NCI-H446 treated with DMSO at 0.1 percent for 48 hours (cell line): ENCODE results near the gene GRK4.

Experiments used
- DNase-seq: peaks from one replicate; lab custom pipeline; 2025; lab: John Stamatoyannopoulos, UW

The GRK4 gene

GRCh38 chr4:3011456-3012220 is 48.3 kb downstream of the GRK4 start:
- no peak for DNase-seq

- DNase-seq: no peak
Observed at GRCh38 chr4:3013323-3013722, 50.0 kb downstream of the GRK4 start.

DNA sequence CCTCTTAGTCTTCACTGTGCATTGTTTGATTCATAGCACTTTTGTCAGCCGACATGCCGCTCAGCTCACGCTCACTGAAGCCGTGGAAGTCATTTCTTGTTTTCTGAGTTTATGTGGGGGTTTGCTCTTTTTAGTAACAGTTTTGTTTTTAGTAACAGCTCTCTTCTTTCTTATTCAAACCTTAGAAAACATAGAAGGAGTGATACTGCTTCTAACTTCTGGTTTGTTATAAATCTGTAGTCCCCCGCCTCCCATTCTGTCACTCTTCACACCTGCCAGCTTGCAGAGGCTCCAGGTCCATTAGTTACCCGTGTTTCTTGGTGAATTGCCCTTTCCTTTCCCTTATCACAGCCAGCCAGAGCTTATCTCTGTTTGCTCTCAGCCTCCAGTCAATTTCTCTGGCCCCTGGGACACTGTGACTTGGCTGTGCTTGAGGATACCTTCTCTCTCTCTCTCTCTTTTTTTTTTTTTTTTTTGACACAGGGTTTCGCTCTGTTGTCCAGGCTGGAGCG is 50.5 kb downstream of the GRK4 start:
- DNase-seq: no peak

DNA sequence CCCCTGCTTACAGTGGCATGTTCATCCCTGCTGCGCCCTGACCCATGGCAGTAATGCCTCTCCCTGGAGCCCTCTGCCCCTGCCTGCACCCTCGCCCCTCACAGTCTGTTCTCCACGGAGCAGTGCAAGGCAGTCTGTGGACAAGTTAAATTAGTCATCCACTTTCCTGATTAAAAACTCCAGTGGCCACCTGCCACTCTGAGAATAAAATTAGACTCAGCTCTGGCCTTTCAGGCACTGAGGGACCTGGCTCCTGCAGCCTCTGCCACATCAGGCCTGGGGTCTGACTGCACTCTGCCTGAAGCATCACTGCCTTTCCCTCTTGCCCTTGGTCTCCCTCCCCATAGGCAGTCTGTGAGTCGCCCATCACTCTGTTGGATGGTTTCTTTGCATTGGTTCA is 53.6 kb downstream of the GRK4 start:
- no peak for DNase-seq

GRCh38 chr4:3017504-3017903 is 54.1 kb downstream of the GRK4 start:
- DNase-seq: no peak

- no peak for DNase-seq
Observed at GRCh38 chr4:3019145-3019846, 55.9 kb downstream of the GRK4 start.

- no peak for DNase-seq
Observed at GRCh38 chr4:3021127-3021526, 57.8 kb downstream of the GRK4 start.

GRCh38 chr4:3021627-3022026 is 58.3 kb downstream of the GRK4 start:
- DNase-seq: no peak

GRCh38 chr4:3022112-3022511 is 58.7 kb downstream of the GRK4 start:
- DNase-seq: no peak

GRCh38 chr4:3022651-3023050 is 59.3 kb downstream of the GRK4 start:
- no peak for DNase-seq

DNA sequence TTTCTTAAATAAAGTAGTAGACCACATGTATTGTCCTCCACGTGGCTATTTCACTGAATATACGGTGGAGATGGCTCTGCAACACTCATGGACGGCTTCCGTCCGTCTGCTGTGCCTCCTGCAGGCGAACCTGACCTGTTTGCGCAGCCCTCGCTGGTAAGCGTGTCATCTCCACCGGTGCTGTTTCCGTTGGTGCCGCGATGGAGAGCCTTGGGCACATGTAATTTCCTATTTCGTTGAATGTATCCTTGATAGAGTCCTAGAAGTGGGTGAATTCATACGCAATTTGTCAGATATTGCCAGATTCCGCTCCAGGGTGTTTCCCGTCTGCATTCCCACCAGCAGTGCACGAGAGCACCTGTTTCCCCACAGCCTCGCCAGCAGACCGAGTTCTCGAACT is 62.5 kb downstream of the GRK4 start:
- no peak for DNase-seq

DNA sequence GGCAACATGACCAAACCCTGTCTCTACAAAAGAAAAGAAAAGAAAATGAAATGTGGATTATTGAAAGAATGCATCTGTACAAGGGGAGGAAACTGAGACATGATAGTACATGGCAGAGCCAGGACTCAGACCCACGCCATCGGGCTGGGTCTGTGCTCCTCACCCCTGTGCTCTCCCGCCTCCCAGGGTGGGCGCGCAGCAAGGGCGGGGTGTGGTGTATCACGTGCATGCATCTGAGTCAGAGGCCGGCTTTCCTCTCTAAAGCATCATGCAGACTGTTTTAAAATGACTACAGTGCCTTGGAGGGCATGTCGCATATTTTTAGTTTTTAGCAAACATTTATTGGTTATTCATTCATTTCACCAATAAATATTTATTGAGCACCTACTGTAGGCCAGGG is 63.2 kb downstream of the GRK4 start:
- no peak for DNase-seq

DNA sequence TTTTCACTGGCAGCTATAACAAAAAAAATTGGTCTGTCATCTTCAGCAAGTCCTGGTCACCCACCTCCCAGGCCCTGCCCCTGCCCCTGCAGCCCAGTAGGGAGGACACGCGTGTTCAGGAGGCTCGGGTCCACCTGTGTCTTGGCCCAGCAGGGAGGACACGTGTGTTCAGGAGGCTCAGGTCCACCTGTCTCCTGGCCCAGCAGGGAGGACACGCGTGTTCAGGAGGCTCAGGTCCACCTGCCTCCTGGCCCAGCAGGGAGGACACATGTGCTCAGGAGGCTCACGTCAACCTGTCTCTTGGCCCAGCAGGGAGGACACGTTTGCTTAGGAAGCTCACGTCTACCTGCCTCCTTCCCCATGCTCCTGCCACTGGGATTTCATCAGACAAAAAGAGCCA is 66.1 kb downstream of the GRK4 start:
- DNase-seq: no peak

DNA sequence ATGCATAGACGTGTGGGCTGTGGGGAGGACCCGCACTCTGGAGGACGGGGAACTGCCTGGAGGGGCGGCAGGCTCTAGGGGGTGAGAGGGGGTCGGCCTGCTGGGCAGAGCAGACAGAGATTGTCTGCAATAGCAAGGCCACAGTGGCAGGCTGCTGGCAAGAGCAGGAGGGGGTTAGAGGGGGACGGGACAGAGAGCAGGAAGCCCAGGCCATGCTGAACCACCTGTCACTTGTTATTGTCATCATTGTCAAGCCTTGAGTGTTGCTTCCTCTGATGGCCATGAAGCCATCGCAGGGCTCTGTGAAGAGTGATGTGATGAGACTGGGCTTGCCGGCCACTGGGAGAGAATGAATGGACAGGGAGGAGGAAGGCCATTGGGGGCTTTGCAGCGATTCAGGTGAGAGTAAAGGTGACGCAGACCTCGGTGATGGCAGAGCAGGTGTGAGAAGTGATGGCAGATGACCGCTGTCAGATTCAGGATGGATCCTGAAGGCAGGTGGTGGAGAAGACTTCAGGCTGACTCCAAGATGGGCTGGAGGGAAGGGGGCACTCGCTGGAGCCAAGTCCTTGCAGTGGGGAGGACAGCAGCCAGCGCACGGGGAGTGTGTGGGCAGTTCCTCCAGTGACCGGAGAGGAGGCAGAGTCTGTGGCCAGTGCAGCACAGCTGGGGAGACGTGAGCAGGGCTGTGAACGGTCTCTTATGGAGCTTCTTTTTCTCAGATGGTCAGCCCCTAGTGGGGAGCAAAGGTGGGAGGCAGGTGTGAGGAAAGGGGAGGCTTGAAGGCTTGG is 67.4 kb downstream of the GRK4 start:
- DNase-seq: no peak

DNA sequence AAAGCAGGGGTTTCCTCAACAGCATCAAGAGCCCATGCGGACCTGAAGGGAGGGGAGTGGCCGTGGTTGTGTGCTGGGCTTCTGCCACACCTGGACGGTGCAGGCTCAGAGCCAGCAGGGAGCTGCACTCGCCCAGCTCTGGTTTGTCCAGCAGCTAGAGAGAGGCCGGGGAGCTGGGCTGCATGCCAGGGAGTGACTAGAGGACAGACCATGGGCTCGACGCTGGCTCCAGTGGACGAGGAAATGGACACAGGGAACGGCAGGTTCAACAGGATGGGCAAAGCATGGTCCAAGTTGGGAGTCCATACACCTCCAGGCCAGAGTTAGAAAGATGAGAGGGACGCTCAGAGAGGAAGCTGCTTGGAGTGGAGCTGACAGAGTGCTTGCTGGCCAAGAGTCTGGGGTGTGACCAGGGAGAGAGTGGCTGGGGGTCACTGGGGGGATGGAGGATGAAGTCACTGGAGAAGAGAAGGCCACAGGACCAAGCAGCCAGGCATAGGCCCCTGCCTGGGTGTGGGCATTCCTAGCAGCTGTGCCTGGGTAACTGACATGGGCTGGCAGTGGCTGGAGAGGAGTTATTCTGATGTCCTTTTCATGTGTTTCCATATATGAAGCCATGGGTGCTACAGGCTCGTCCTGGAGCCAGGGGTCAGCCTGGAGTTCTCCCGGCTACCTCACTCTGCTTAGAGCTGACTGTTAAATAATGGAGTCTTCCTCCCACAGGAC is 68.1 kb downstream of the GRK4 start:
- no peak for DNase-seq

- no peak for DNase-seq
Observed at GRCh38 chr4:3034231-3034630, 70.9 kb downstream of the GRK4 start.

DNA sequence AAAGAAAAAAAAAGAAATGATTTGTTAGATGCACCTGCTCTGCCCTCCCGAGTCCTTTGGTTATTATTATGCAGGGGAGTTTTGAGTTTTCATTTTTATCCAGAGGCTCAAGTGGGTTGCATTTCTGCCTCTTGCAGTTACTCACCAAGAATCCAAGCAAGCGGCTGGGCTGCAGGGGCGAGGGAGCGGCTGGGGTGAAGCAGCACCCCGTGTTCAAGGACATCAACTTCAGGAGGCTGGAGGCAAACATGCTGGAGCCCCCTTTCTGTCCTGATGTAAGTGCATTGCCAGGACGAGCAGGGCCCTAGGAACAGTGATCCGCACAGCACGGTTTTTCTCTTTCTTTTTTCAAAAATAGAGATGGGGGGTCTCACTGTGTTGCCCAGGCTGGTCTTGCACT is 71.9 kb downstream of the GRK4 start:
- DNase-seq: no peak

DNA sequence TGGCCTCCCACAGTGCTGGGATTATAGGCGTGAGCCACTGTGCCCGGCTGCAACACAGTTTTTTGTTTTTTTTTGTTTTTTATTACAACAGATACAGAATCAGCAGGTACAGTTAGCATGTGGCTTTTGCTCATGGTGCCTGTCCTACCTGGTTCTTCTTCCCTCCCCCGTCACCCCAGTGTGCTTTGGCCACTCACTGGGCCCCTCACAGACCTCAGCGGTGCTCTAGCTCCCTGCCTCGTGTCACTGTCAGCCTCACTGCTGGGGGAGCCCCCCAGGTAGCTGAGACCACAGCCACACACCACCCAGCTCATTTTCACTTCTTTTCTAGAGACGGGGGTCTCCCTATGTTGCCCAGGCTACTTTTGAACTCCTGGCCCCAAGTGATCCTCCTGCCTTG is 72.3 kb downstream of the GRK4 start:
- no peak for DNase-seq

- no peak for DNase-seq
Observed at GRCh38 chr4:3036131-3036952, 73.0 kb downstream of the GRK4 start.

DNA sequence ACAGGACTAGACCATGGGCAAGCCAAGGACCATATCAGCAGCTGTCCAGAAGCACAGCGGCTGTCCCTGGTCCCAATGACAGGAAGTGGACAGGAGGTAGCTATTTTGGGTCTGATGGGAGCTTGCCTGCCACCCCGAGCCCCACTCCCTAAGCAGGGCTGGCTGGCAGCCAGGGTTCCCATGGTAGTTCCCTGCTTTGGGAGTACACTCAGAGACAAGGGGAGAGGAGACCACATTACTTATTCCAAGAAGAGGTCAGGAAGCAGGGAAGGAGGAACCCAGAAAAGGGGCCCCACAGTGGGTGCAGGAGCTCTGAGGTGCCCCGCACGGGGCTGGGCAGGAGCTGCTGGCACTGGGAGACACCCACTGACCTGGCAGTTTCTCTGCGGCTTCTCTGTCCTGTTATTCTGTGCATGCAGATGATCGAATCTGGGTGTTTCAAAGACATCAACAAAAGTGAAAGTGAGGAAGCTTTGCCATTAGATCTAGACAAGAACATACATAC is 74.6 kb downstream of the GRK4 start:
- no peak for DNase-seq
